CD4-positive, alpha-beta T cell treated with Interleukin-21 for 1 hour (primary cell): ENCODE measurements around the gene ABCC1.

ENCODE experiments used
- DNase-seq: peaks from one replicate; pipeline ENCODE4 v3.0.0-alpha.2; 2020

ABCC1 gene

DNA sequence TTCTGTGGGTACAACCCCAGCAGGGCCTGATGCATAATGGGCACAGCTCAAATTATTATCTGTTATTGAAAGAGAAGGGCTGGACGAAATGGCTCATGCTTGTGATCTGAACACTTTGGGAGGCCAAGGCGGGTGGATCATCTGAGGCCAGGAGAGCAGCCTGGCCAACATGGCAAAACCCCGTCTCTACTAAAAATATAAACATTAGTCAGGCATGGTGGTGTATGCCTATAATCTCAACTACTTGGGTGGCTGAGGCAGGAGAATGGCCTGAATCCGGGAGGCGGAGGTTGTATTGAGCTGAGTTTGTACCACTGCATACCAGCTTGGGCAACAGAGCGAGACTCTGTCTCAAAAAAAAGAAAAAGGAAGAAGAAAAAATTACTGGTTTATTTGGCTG, 100.7 kb downstream of the ABCC1 start:
- DNase-seq = no peak

DNA sequence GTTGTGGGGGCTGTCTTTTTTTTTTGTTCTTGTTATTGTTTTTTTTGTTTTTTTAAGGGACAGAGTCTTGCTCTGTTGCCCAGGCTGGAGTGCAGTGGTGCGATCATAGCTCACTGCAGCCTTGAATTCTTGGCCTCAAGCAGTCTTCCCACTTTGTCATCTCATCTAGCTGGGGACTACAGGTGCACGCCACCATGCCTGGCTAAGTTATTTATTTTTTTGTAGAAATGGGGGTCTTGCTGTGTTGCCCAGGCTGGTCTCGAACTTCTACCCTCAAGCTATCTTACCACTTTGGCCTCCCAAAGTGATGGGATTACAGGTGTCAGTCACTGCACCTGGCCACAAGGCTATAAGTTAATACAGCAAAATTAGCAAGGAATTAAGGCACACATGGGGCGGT, 101.7 kb downstream of the ABCC1 start:
- no peak for DNase-seq

- no peak for DNase-seq
These were observed 103.5 kb downstream of the ABCC1 start for GRCh38 chr16:16052916-16053315.

GRCh38 chr16:16057102-16057501, 107.7 kb downstream of the ABCC1 start:
- no peak for DNase-seq

DNA sequence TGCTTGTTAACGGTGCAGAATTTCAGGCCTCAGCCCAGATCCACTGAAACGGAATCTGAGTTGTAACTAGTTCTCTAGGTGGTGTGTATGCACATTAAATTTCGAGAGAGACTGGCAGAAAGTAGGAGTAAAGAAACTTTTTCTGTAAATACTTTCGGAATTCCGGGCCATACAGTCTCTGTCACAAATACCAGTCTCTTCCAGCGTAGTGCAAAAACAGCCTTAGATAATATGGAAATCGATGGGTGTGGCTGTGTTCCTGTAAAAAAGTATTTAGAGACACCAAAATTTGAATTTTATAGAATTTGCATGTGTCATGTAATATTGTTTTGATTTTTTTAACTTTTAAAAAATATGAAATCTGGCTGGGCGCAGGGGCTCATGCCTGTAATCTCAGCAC, 109.7 kb downstream of the ABCC1 start:
- DNase-seq = no peak

DNA sequence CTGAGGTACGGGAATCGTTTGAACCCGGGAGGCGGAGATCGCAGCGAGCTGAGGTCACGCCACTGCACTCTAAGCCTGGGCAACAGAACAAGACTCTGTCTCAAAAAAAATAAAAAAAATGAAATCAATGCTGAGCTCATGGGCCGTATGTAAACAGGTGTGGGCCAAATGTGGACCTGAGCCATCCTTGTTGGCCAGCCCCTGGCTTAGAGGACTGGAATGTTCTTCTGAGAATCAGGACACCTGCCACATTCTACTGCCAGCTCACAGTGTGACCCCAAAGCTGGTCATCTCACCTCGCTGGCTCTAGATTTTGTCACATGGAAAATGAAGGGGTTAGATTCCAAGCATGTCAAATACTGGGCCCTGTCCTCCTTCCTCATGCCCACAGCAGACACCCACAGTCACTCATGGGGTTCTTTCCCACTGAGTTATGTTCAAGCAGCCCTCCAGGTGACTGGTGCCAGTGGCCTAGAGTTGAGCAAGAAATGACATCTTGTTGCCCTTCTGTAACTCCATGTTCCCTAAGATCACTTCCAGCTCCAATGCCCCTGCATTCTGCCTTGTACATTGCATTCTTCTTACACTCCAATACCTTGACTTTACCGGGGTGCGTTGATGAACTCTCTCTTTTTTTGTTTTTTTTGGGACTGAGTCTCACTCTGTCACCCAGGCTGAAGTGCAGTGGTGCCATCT, 110.6 kb downstream of the ABCC1 start:
- DNase-seq = no peak

GRCh38 chr16:16062023-16062937, 112.9 kb downstream of the ABCC1 start:
- peak; percentile 24 for DNase-seq

DNA sequence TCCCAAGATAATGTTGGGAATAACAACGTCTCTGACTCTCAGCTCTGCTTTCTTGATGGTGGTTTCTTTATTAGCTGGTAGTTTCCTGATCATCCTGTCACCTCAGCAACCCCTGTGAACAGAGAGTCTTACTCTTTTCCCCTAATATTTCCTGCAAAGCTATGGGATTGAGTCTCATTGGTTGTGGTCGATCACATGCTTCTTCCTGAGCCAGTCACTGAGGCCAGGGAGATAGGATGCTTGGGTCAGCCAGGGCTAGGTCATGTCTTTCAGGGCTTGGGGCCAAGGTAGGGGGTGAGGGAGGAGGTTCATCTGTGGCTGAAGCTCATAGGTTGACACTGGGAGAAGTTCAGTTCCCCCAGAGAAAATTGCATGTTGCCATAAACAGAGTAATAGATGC, 114.3 kb downstream of the ABCC1 start:
- DNase-seq = no peak

- DNase-seq = no peak
These were observed 115.5 kb downstream of the ABCC1 start for GRCh38 chr16:16064874-16065384.

DNA sequence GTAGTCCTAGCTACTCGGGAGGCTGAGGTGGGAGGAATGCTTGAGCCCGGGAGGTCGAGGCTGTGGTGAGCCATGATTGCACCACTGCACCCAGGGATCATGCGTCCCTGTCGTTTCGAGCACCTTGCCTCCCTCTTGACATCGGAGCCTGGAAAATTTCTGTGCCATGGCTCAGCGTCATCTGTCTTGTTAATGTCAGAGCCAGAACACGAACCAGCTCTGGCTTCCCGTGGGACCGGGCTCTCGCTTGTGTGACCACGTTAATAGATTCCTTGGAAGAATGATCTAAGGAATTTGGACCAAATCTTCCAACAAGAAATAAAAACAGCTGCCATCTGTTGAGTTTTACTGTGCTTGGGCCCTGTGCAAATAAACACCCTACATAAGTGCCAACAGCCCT, 117.7 kb downstream of the ABCC1 start:
- no peak for DNase-seq

DNA sequence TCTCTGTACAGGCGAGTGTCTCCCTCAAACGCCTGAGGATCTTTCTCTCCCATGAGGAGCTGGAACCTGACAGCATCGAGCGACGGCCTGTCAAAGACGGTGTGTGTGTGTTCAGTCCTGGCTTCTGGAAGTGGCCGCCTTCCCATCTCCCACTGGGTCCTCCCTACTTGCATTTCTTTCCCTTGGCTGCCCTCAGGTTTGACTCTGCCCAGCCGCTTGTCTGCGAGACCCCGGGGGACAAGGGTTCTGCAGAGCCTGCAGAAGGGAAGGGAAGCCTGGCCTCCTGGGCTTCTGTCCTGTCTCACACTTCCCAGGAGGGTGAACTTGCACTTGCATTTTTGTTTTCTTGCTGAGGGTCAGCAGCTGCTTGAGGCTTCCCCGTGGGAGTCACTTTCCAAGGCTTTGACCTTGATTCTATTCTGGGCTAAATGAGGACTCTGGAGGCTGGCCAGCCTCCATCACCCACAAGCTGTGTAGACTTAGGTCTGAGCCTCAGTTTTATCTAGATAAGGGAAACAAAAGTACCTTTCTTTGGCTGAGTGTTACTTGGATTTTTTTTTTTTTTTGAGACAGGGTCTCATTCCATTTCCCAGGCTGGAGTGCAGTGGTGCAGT, 122.3 kb downstream of the ABCC1 start:
- no peak for DNase-seq

GRCh38 chr16:16073001-16073545, 123.7 kb downstream of the ABCC1 start:
- DNase-seq = no peak

- DNase-seq = no peak
These were observed 124.8 kb downstream of the ABCC1 start for GRCh38 chr16:16073891-16074881.

DNA sequence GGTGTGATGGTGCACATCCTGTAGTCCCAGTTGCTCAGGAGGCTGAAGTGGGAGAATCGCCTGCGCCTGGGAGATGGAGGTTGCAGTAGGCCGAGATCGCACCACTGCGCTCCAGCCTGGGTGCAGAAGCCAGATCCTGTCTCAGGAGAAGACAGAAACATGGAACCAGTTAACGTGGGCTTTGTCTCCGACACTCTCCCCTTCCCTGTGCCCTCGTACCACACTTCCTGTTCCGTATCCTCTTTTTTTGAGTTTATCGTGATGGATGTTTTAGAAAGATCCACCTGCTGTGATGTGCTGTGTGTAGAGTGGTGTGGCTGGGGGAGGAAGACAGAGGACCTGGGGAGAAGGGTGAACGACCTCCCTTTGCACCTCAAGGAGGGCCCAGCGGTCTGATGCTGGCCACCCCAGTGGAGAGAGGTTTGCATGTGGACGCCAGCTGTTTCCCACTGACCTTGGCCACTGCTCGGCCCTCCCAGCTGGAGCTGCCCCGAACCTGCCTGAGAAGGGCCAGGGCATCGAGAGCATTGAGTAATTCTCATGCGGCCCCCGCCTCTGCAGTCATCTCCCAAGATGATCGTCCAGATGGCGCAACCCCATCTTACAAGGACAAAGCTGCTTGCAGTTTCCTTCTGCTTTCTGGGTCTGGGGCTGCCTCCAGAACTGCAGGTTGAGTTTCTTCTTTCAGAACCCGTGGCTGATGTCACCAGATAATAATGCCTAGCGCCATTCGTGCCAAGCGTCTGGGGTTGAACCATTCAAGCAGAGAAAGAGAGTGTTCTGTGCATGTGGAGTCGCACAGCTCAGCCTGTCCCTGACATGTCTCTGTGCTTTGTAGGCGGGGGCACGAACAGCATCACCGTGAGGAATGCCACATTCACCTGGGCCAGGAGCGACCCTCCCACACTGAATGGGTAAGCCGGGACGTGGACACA, 126.3 kb downstream of the ABCC1 start:
- DNase-seq = peak; percentile 13

DNA sequence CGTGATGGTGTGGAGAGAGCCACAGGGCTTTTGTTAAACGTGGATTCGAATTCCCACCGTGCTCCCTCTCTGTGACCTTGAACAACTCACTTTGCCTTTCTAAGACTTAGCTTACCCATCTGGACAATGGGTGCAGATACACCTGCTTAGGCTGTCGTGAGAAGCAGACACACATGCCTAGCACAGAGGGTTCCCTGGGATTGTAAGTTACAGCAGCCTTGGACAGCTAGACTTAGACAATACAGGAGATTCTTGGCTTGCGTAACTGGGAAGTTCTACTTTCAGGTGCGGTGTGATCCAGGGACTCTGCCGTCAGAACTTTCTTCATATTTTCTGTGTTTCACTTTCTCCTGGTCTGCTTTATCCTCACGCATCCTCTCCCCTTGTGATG, 127.0 kb downstream of the ABCC1 start:
- DNase-seq = no peak

DNA sequence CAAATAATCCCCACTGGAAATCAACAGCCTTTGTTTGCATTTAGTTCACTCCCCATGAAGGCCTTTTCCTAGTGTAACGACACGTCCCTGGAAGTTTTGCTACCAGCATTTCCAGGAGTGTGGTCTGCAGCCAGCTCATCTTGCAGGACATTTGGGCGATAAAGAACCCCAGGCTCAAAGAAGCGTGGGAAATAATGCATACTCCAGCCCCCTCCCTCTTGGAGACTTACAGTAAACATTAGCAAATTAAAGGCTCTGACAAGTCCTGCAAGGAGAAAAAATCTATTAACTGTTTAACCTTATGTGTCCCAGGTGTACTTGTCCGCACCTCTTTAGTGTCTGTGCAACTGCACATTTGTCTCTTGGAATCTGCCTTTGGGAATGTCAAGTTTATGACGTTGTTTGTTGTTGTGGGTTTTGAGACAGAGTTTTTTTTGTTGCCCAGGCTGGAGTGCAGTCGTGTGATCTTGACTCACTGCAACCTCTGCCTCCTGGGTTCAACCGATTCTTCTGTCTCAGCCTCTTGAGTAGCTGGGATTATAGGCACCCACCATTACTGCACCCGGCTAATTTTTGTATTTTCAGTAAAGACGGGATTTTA, 131.1 kb downstream of the ABCC1 start:
- no peak for DNase-seq

- DNase-seq = no peak
These were observed 131.7 kb downstream of the ABCC1 start for GRCh38 chr16:16081141-16081540.

- no peak for DNase-seq
These were observed 132.8 kb downstream of the ABCC1 start for GRCh38 chr16:16082255-16082654.

GRCh38 chr16:16083421-16084156, 134.2 kb downstream of the ABCC1 start:
- no peak for DNase-seq

DNA sequence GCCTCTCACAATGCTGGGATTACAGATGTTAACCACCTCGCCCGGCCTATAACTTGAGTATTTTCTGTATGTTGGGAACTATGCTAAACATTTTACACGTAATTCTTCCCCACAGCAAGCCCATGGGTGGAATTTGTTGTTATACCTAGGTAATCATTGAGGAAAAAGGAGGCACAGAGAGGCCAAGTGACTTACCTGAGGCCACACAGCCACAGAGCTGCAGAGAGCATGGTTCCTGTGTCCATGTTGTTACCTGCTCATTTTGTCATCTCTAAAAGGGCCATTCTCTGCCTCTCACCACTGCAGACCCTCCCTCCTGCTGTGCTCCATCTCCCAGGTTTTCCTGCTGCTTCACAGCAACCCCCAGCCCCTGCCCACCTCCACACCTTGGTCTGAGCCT, 135.5 kb downstream of the ABCC1 start:
- DNase-seq = no peak
